Calu3 (cell line): Measurements from ENCODE around the gene CACNA2D1. TPM values are rescaled to one million over a fixed set of nuclear protein-coding genes. Genes with fewer than 3 reads are reported as not detected.

Experiments
- BruUV-seq: library from RNA; stranded (reverse); fragments of 400-500 nt; replicated peaks from 2 replicates; lab custom pipeline; 2021; lab: Mats Ljungman, UMichigan
- CTCF ChIA-PET: fragments of 300-600 bp; sonication (Branson Sonifier 250); formaldehyde crosslinking; loops from one replicate; lab custom pipeline; 2022; ENCODE audit warnings: antibody characterized with exemption; lab: Charles Lee
- DNase-seq: peaks from one replicate; pipeline ENCODE4 v3.0.0; 2022
- H3K27ac Mint-ChIP-seq: one replicate; pipeline ENCODE4 v1.8.0; 2022; ENCODE audit warnings: mixed read lengths; ENCODE audit not compliant: unreplicated experiment
- H3K27me3 Mint-ChIP-seq: one replicate; pipeline ENCODE4 v1.8.0; 2022; ENCODE audit warnings: mixed read lengths; ENCODE audit not compliant: unreplicated experiment
- H3K36me3 Mint-ChIP-seq: one replicate; pipeline ENCODE4 v1.8.0; 2022; ENCODE audit warnings: mild to moderate bottlenecking, moderate library complexity, mixed read lengths; ENCODE audit not compliant: insufficient read depth, unreplicated experiment
- H3K4me1 Mint-ChIP-seq: one replicate; pipeline ENCODE4 v1.8.0; 2022; ENCODE audit warnings: mild to moderate bottlenecking, low read depth, mixed read lengths; ENCODE audit not compliant: unreplicated experiment
- H3K4me3 Mint-ChIP-seq: one replicate; pipeline ENCODE4 v1.8.0; 2022; ENCODE audit warnings: mild to moderate bottlenecking, low read depth, moderate library complexity, mixed read lengths; ENCODE audit not compliant: unreplicated experiment
- H3K9me3 Mint-ChIP-seq: one replicate; pipeline ENCODE4 v1.8.0; 2022; ENCODE audit warnings: low read depth, mixed read lengths; ENCODE audit not compliant: unreplicated experiment
- intact Hi-C: fragments of 100-400 bp; cut with micrococcal nuclease; formaldehyde crosslinking; loops from one replicate; pipeline ENCODE4 v1.10.0; 2022; ENCODE audit not compliant: unreplicated experiment
- total RNA-seq: library from RNA; stranded (reverse); gene quantifications from 2 replicates; pipeline ENCODE4 v1.2.3, GENCODE V29; 2022
- TF ChIP-seq, protein P1 (sequence below): fragments of 200-600 bp; IDR thresholded peaks from one replicate; pipeline ENCODE4 v1.8.0; 2022; ENCODE audit warnings: antibody characterized with exemption; ENCODE audit not compliant: unreplicated experiment

CACNA2D1 gene
- total RNA-seq, 1 experiment from 2014 or later, result 10.4 TPM

- no peaks in the 10 kb centered on the region for H3K36me3 Mint-ChIP-seq
- DNase-seq, result no peak
- intact Hi-C loops, result no loop called here
- no peaks in the 10 kb centered on the region for H3K9me3 Mint-ChIP-seq
- H3K27me3 Mint-ChIP-seq, result no peaks in the 10 kb centered on the region
- no peak overlapping the region for H3K27ac Mint-ChIP-seq
- no TSS peak for BruUV-seq
- TF ChIP-seq, protein P1, sequence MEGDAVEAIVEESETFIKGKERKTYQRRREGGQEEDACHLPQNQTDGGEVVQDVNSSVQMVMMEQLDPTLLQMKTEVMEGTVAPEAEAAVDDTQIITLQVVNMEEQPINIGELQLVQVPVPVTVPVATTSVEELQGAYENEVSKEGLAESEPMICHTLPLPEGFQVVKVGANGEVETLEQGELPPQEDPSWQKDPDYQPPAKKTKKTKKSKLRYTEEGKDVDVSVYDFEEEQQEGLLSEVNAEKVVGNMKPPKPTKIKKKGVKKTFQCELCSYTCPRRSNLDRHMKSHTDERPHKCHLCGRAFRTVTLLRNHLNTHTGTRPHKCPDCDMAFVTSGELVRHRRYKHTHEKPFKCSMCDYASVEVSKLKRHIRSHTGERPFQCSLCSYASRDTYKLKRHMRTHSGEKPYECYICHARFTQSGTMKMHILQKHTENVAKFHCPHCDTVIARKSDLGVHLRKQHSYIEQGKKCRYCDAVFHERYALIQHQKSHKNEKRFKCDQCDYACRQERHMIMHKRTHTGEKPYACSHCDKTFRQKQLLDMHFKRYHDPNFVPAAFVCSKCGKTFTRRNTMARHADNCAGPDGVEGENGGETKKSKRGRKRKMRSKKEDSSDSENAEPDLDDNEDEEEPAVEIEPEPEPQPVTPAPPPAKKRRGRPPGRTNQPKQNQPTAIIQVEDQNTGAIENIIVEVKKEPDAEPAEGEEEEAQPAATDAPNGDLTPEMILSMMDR, result no peak
- no peaks in the 10 kb centered on the region for H3K4me1 Mint-ChIP-seq
- no peak overlapping the region for H3K4me3 Mint-ChIP-seq
- CTCF ChIA-PET, result no interaction called here
Observed at GRCh38 chr7:82428186-82428961, 15.2 kb downstream of the CACNA2D1 start.

GRCh38 chr7:82423446-82423845 is 20.1 kb downstream of the CACNA2D1 start:
- TF ChIP-seq, protein P1, result no peak
- no peak overlapping the region for H3K27ac Mint-ChIP-seq
- H3K9me3 Mint-ChIP-seq, result no peaks in the 10 kb centered on the region
- intact Hi-C loops, result no loop called here
- CTCF ChIA-PET, result no interaction called here
- no peaks in the 10 kb centered on the region for H3K4me1 Mint-ChIP-seq
- no peaks in the 10 kb centered on the region for H3K36me3 Mint-ChIP-seq
- no TSS peak for BruUV-seq
- H3K27me3 Mint-ChIP-seq, result no peaks in the 10 kb centered on the region
- no peak for DNase-seq
- H3K4me3 Mint-ChIP-seq, result no peak overlapping the region

DNA sequence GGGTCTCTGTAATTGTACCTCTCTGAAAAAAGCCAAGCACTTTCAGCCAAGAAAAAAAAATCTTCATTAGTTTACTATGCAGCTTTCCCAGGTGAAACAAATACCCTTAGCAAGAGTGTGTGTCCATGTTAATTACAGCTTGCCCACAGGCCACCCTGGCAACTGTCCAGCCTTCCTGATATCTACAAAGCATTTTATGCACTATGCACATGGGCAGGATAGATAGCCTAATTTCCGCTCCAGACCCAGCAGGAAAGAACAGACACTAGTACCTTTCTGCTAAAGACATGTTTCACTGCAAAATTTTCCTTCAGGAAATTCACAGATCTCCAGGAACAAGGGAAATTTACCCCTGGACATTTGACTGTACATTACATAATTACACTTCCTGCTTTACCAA is 24.4 kb downstream of the CACNA2D1 start:
- intact Hi-C loops, result no loop called here
- H3K27ac Mint-ChIP-seq, result no peak overlapping the region
- CTCF ChIA-PET, result no interaction called here
- no peaks in the 10 kb centered on the region for H3K4me1 Mint-ChIP-seq
- H3K27me3 Mint-ChIP-seq, result no peaks in the 10 kb centered on the region
- BruUV-seq, result no TSS peak
- DNase-seq, result no peak
- H3K36me3 Mint-ChIP-seq, result no peaks in the 10 kb centered on the region
- peaks cover 2% of the 10 kb centered on the region for H3K9me3 Mint-ChIP-seq
- H3K4me3 Mint-ChIP-seq, result no peak overlapping the region
- TF ChIP-seq, protein P1, result no peak

GRCh38 chr7:82417898-82418297 is 25.7 kb downstream of the CACNA2D1 start:
- Mint-ChIP-seq H3K27ac (no peak overlapping the region), H3K9me3 (peaks cover 2% of the 10 kb centered on the region)
- intact Hi-C loops, result no loop called here

More at GRCh38 chr7:82417898-82418297, 25.7 kb downstream of the CACNA2D1 start:
- no peaks in the 10 kb centered on the region for H3K36me3 Mint-ChIP-seq
- no peak for DNase-seq
- CTCF ChIA-PET, result no interaction called here
- H3K27me3 Mint-ChIP-seq, result no peaks in the 10 kb centered on the region
- no peaks in the 10 kb centered on the region for H3K4me1 Mint-ChIP-seq
- no TSS peak for BruUV-seq
- TF ChIP-seq, protein P1, result no peak
- H3K4me3 Mint-ChIP-seq, result no peak overlapping the region
